Activated naive CD4-positive, alpha-beta T cell treated with anti-CD3 and anti-CD28 coated beads for 36 hours (primary cell): Measurements from ENCODE around the gene CPSF6. TPM values are rescaled to one million over a fixed set of nuclear protein-coding genes. Genes with fewer than 3 reads are reported as not detected.
A peak's percentile ranks its signal among the peaks of the same experiment; 100 is the strongest.
"Not testable (repeated sequence)": the region's sequence is repeated elsewhere in the genome, so short reads cannot be mapped to it uniquely, and the experiment has no call there.

Experiments used
- CTCF ChIA-PET: fragments of 350-600 bp; sonication (Branson Sonifier 250); formaldehyde crosslinking; loops from one replicate; lab custom pipeline; 2021; ENCODE audit warnings: antibody characterized with exemption; lab: Charles Lee
- DNase-seq: peaks from one replicate; pipeline ENCODE4 v3.0.0-alpha.2; 2020
- H3K27ac Mint-ChIP-seq: one replicate; pipeline ENCODE4 v1.8.0; 2021; ENCODE audit warnings: mild to moderate bottlenecking, mixed read lengths
- H3K27me3 Mint-ChIP-seq: one replicate; pipeline ENCODE4 v1.8.0; 2021; ENCODE audit warnings: low read depth, mixed read lengths
- H3K36me3 Mint-ChIP-seq: one replicate; pipeline ENCODE4 v1.8.0; 2021; ENCODE audit warnings: low read depth, mixed read lengths
- H3K4me1 Mint-ChIP-seq: one replicate; pipeline ENCODE4 v1.8.0; 2021; ENCODE audit warnings: low read depth, mixed read lengths
- H3K4me3 Mint-ChIP-seq: one replicate; pipeline ENCODE4 v1.8.0; 2021; ENCODE audit warnings: mild to moderate bottlenecking, moderate library complexity, mixed read lengths
- H3K9me3 Mint-ChIP-seq: one replicate; pipeline ENCODE4 v1.8.0; 2021; ENCODE audit warnings: mixed read lengths
- intact Hi-C: fragments of 100-400 bp; cut with micrococcal nuclease; formaldehyde crosslinking; loops from one replicate; pipeline ENCODE4 v1.15.1; 2023
- total RNA-seq, 2 experiments: library from RNA; stranded (reverse); gene quantifications; one replicate each; pipeline ENCODE4 v1.2.3, GENCODE V29; 2021

The CPSF6 gene
- total RNA-seq, 2 experiments from 2014 or later = 73.7 to 75.7 TPM

DNA sequence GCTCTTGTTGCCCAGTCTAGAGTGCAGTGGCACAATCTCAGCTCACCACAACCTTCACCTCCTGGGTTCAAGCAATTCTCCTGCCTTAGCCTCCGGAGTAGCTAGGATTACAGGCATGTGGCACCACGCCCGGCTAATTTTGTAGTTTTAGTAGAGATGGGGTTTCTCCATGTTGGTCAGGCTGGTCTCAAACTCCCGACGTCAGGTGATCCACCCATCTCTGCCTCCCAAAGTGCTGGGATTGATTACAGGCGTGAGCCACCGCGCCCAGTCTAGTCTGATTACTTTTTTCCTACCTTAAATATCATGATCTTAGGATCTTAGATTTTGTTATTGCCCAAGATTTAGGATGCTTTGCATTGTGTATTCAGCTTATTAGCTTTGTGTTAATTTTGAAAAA is 26.3 kb downstream of the CPSF6 start:
- Mint-ChIP-seq H3K4me1 (peaks cover 13% of the 10 kb centered on the region), H3K36me3 (peaks cover 33% of the 10 kb centered on the region)
- H3K9me3 Mint-ChIP-seq, intact Hi-C loops, DNase-seq, H3K27me3 Mint-ChIP-seq, H3K4me3 Mint-ChIP-seq, H3K27ac Mint-ChIP-seq: not testable (repeated sequence)
- CTCF ChIA-PET = interaction anchor here (1.4 to 2.0 kb wide), 2 partner anchors 11 to 109 kb away, joined by 4 to 6 read pairs; no protein-coding TSS in a partner anchor

DNA sequence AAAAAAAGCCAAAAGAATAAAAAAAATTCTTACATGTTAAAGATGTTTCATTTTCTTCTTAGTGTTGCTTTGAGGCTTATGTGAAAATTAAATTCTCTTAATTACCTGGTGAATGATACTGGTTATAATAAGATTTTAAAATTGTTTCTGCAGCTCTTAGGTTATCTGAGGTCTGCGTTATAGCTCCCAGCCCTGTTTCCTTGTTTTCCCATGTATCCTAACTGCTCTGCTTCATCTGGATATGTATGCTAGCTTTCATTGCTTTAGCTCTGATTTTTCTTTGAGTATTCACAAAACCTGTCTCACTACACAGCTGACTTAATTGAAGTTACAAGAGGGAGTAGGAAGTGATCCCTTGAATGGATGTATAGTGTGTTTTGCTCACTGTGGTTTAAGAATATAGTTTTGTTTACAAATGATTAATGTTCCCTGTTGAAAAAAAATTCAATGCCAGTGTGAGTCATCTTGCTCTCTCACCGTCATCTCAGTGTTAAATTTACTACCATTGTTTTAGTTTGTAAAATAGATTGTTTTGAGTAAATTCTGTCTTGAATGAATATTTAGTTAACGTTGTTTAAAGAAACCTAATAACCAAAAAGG is 26.8 kb downstream of the CPSF6 start:
- Mint-ChIP-seq H3K27ac (no peak overlapping the region), H3K9me3 (no peaks in the 10 kb centered on the region), H3K4me1 (peaks cover 17% of the 10 kb centered on the region), H3K27me3 (no peaks in the 10 kb centered on the region), H3K36me3 (peaks cover 28% of the 10 kb centered on the region), H3K4me3 (no peak overlapping the region)
- intact Hi-C loops = no loop called here
- CTCF ChIA-PET = interaction anchor here (1.4 kb wide), 1 partner anchor 12 kb away, joined by 4 read pairs; no protein-coding TSS in a partner anchor
- no peak for DNase-seq

DNA sequence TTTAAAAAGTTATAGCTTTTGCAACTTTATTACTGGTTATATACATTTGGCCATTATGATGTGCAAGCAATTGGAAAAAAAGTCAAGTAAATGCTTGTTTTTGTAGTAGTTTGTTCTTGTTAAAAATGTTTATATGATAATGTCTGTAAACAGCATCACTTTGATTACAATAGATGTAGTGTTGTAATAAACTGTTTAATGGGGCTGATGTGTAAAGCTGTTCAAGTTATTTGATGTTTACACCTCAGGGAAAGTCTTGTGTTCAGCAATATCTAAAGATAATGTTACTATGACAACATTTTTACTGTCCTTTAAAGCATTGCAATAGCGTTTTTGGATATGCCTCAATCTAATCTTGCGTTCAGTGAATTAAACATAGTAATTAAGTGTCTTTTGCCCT is 30.4 kb downstream of the CPSF6 start:
- Mint-ChIP-seq H3K27me3 (no peaks in the 10 kb centered on the region), H3K9me3 (no peaks in the 10 kb centered on the region), H3K27ac (no peak overlapping the region), H3K4me3 (no peak overlapping the region), H3K4me1 (peaks cover 41% of the 10 kb centered on the region), H3K36me3 (peaks cover 13% of the 10 kb centered on the region)
- DNase-seq = no peak
- CTCF ChIA-PET = interaction anchor here (1.1 kb wide), 1 partner anchor 113 kb away, joined by 3 read pairs; no protein-coding TSS in a partner anchor
- intact Hi-C loops = no loop called here

DNA sequence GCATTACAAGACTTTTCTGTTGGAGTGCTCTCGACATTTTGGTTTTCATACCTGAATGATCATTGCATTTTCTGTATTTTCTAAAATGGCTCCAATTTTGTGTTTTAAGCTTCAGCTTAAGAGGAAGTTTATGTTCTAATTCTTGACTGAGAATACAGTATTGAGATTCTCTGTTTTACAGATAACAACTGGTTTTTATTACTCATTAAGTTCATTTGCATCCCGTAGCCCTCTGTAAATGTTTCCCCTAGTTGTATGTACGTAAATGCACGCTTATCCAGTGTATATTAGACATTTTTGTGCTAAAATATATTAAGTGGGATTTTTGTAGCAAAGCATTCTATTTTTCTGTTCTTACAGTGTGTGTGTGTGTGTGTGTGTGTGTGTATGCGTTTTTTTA is 33.1 kb downstream of the CPSF6 start:
- intact Hi-C loops = no loop called here
- Mint-ChIP-seq H3K9me3 (no peaks in the 10 kb centered on the region), H3K27ac (no peak overlapping the region), H3K4me3 (no peak overlapping the region), H3K36me3 (peaks cover 5% of the 10 kb centered on the region), H3K4me1 (peaks cover 45% of the 10 kb centered on the region), H3K27me3 (no peaks in the 10 kb centered on the region)
- CTCF ChIA-PET = no interaction called here
- no peak for DNase-seq

DNA sequence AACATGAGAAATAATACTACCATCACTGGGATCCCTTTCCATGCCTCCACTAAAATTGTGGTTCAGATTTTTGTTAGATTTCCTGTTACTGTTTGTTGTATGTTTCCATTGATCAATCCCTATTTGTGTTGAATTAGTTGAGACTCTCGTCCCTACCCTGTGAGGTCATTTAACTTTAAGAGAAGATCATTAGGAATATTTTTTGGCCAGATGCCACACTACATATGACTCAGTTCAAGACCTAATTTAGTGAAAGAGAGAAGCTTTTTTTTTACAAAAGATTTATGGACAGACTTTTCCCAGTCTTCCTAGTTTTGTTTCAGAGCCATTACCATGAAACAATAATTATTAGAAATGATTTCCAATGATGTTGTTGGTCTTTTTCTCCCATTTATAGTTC is 35.5 kb downstream of the CPSF6 start:
- Mint-ChIP-seq H3K27me3 (no peaks in the 10 kb centered on the region), H3K27ac (no peak overlapping the region), H3K9me3 (no peaks in the 10 kb centered on the region), H3K36me3 (peaks cover 4% of the 10 kb centered on the region), H3K4me3 (no peak overlapping the region), H3K4me1 (peaks cover 43% of the 10 kb centered on the region)
- intact Hi-C loops = no loop called here
- CTCF ChIA-PET = interaction anchor here (1.0 to 1.6 kb wide), 3 partner anchors 16 to 118 kb away, joined by 3 to 4 read pairs (median 4); no protein-coding TSS in a partner anchor
- no peak for DNase-seq

DNA sequence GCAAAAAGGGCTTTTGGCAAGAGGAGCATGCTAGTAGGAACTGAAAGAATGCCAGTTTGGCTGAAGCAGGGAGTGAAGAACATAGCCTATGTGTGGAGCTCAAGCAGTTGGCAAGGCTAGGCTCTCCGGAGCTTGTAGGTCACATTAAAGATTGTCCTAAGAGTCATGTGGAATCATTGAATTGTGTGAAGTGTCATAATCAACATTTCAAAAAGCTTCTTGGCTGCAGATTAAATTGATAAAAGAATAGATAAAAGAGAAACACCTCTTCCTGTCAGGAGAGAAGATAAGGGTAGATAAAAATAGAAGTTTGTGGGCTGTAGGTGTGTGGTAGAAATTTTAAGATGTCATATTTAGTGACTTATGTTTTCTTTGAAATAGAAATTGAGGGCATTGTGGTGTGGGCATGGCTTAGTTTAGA is 36.1 kb downstream of the CPSF6 start:
- CTCF ChIA-PET = interaction anchor here (1.0 to 1.6 kb wide), 2 partner anchors 15 to 119 kb away, joined by 3 to 4 read pairs; no protein-coding TSS in a partner anchor
- no peak overlapping the region for H3K4me3 Mint-ChIP-seq
- DNase-seq = no peak

DNA sequence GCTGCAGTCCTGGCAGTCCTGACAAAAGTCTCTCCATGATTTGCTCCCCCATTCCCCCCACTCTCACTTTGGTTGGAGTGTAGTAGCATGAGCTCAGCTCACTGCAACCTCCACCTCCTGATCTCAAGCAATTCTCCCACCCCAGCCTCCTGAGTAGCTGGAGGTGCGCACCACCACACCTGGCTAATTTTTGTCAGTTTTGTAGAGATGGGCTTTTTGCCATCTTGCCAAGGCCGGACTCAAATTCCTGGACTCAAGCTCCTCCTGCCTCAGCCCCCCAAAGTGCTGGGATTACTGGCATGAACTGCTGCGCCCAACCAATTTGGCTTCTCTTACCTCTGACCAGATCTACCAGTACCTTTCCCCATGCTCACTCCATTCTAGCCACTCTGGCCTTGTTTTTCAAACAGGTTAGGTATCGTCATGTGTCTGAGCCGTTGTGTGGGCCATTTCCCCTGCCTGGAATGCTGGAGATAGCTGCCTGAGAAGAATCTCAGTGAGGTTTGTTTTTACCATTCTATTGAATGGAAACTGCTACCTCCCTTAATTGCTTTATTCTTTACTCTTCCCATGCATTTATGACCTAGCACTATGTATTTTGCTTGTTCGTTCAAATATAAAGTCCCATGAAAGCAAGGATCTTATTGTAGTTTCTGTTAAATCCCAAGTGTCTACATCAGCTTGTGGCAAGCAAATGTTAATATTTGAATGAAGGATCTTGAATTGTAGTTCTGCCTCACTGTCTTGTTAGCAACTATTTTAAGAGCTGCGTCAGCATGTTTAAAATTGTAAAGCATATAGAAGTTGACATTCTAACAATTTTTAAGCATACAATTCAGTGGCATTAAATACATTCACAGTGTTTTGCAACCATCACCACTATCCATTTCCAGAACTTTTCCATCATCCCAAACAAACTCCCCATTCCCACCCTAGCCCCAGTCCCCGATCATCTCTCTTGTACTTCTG is 39.7 kb downstream of the CPSF6 start:
- Mint-ChIP-seq H3K27ac (no peak overlapping the region), H3K4me1 (peaks cover 24% of the 10 kb centered on the region), H3K27me3 (no peaks in the 10 kb centered on the region), H3K4me3 (no peak overlapping the region), H3K36me3 (no peaks in the 10 kb centered on the region), H3K9me3 (no peaks in the 10 kb centered on the region)
- DNase-seq = no peak
- CTCF ChIA-PET = interaction anchor here (0.6 to 1.2 kb wide), 2 partner anchors 10 to 25 kb away, joined by 3 read pairs; no protein-coding TSS in a partner anchor
- intact Hi-C loops = no loop called here

More for the DNA sequence above, 36.1 kb downstream of the CPSF6 start:
- no peaks in the 10 kb centered on the region for H3K9me3 Mint-ChIP-seq
- no peaks in the 10 kb centered on the region for H3K27me3 Mint-ChIP-seq
- H3K27ac Mint-ChIP-seq = no peak overlapping the region
- H3K4me1 Mint-ChIP-seq = peaks cover 40% of the 10 kb centered on the region
- peaks cover 4% of the 10 kb centered on the region for H3K36me3 Mint-ChIP-seq
- intact Hi-C loops = no loop called here

DNA sequence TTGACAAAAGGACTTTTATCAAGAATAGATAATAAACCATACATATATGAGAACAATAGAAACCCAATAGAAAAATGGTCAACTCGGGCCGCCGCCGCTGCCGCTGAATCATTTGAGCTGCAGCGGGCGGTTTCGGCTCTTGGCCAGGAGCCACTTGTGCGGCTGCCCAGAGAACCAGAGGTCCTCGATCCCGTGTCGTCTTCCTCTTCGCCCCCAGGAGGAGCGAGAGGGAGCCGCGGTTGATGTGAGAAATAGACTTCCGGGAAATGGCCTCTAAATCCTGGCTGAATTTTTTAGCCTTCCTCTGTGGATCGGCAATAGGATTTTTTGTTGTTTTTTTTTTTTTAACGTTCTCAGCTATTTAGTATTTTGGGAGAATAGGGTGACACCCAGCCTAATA is 44.8 kb downstream of the CPSF6 start:
- DNase-seq = peak; percentile 48
- CTCF ChIA-PET = interaction anchor here (0.7 to 1.8 kb wide), 3 partner anchors 30 to 127 kb away, joined by 3 to 4 read pairs (median 4); no protein-coding TSS in a partner anchor
- peak overlapping the region; percentile 52 for H3K4me3 Mint-ChIP-seq
- intact Hi-C loops = no loop called here
- no peaks in the 10 kb centered on the region for H3K9me3 Mint-ChIP-seq
- H3K36me3 Mint-ChIP-seq = no peaks in the 10 kb centered on the region
- H3K4me1 Mint-ChIP-seq = peaks cover 19% of the 10 kb centered on the region
- no peak overlapping the region for H3K27ac Mint-ChIP-seq
- no peaks in the 10 kb centered on the region for H3K27me3 Mint-ChIP-seq

DNA sequence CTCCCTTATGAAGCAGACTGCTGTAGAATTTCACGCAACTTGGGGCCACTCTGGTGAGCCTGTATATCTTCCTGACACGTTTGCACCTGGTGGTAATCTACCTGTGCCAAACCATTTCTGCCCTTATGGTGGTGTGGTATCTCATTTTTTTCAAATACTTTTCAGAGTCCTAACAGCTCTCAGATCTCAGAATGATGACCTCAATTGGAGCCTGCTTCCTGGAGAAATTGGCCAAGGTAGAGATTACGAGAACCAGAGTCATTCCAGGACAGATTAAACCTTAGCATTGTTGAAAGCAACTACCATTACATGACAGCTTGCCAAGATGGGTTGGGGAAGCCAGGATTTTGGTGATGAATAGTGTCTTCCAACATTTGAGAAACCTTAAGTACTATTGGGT is 48.2 kb downstream of the CPSF6 start:
- CTCF ChIA-PET = interaction anchor here (0.5 to 1.2 kb wide), 2 partner anchors 533 to 594 kb away, joined by 3 read pairs; no protein-coding TSS in a partner anchor
- no peaks in the 10 kb centered on the region for H3K36me3 Mint-ChIP-seq

DNA sequence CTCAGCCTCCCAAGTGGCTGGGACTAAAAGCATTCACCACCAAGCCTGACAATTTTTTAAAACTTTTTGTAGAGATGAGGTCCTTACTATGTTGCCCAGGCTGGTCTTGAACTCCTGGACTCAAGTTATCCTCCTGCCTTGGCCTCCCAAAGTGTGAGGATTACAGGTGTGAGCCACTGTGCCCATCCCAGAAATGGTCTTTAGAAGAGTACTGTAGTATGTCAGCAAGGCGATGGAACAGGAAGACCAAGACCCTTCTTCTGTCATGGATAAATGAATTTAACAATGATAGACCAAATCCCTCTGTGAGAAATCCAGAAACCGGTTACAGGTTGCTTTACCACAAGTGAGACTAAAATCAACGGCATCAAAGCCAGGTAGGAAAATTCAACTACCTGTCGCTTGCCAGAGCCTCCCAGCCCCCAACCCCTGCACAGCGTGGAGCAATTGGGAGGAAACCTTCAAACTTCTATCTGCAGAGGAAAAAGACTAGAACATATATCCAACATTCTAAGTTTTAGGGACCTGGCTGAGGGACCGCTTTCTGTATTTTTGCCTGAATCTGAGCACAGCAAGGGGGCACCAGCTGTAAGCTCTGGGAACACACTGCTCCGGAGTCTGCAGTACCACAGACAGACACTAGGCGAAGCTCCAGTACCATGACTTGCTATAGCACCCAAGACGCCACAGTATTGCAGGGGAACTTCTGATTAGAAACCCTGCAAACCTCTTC is 51.3 kb downstream of the CPSF6 start:
- peak; percentile 95 for DNase-seq
- H3K4me1 Mint-ChIP-seq = peaks cover 10% of the 10 kb centered on the region
- H3K27me3 Mint-ChIP-seq = peaks cover 5% of the 10 kb centered on the region
- H3K4me3 Mint-ChIP-seq = peak overlapping the region; percentile 5
- no peak overlapping the region for H3K27ac Mint-ChIP-seq
- no peaks in the 10 kb centered on the region for H3K36me3 Mint-ChIP-seq
- no peaks in the 10 kb centered on the region for H3K9me3 Mint-ChIP-seq
- intact Hi-C loops = loop anchor here (1.0 to 10.0 kb wide), 9 partner anchors 40 to 1286 kb away; partner anchors contain the start of genes CCT2 and FRS2
- CTCF ChIA-PET = interaction anchor here (0.6 to 2.7 kb wide), 24 partner anchors 9 to 582 kb away, joined by 3 to 18 read pairs (median 4); partner anchors contain the start of gene LYZ

More for the DNA sequence above, 48.2 kb downstream of the CPSF6 start:
- Mint-ChIP-seq H3K4me1 (peaks cover 24% of the 10 kb centered on the region), H3K27ac (no peak overlapping the region), H3K27me3 (peaks cover 3% of the 10 kb centered on the region), H3K9me3 (no peaks in the 10 kb centered on the region), H3K4me3 (no peak overlapping the region)
- DNase-seq = no peak
- intact Hi-C loops = no loop called here

DNA sequence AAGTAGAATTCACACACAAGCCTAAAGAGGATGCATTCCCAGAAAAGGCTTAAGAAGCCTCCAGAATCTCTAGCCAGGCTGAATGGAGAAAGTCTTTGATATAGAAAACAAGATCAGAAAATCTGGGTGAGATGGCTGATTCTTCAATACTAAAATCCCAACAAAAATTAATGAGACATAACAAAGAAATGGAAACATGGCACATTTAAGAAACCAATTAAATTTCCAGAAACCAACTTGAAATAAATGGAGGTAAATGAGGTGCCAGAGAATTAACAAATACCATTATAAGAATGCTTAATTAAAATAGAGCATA is 51.9 kb downstream of the CPSF6 start:
- H3K4me1 Mint-ChIP-seq = peaks cover 10% of the 10 kb centered on the region
- CTCF ChIA-PET = interaction anchor here (0.6 to 2.7 kb wide), 21 partner anchors 10 to 581 kb away, joined by 3 to 18 read pairs (median 4); partner anchors contain the start of gene LYZ
- no peak overlapping the region for H3K4me3 Mint-ChIP-seq
- intact Hi-C loops = loop anchor here (1.0 to 10.0 kb wide), 9 partner anchors 39 to 1286 kb away; partner anchors contain the start of genes CCT2 and FRS2
- peaks cover 5% of the 10 kb centered on the region for H3K27me3 Mint-ChIP-seq
- no peak overlapping the region for H3K27ac Mint-ChIP-seq
- no peaks in the 10 kb centered on the region for H3K9me3 Mint-ChIP-seq
- no peak for DNase-seq
- no peaks in the 10 kb centered on the region for H3K36me3 Mint-ChIP-seq
